Endothelial cell of umbilical vein (primary cell): ENCODE results near the gene TRPT1. TPM values are rescaled to one million over a fixed set of nuclear protein-coding genes. Genes with fewer than 3 reads are reported as not detected.

Source experiments
- BruUV-seq: library from RNA; stranded (reverse); fragments of 400-500 nt; replicated peaks from 2 replicates; lab custom pipeline; 2021; lab: Mats Ljungman, UMichigan
- CTCF ChIA-PET: fragments of 300-600, 350-600 bp; sonication (Branson Sonifier 250); formaldehyde crosslinking; loops from one replicate; lab custom pipeline; 2021; ENCODE audit warnings: antibody characterized with exemption, inconsistent platforms; lab: Charles Lee
- POLR2A ChIA-PET: fragments of 300-600, 350-600 bp; sonication (Branson Sonifier 250); formaldehyde crosslinking; loops from one replicate; lab custom pipeline; 2021; ENCODE audit warnings: antibody characterized with exemption, inconsistent platforms; lab: Charles Lee
- DNase-seq: peaks from one replicate; pipeline ENCODE4 v3.0.0-alpha.2; 2011; ENCODE audit warnings: low read depth, low spot score
- FAIRE-seq: peaks from 2 replicates; lab custom pipeline; 2011; peaks lifted over from hg19 to GRCh38; lab: Jason Lieb, UNC
- H2AFZ ChIP-seq: 2 replicates; pipeline ENCODE4 v1.6.0; 2012; ENCODE audit warnings: low read depth, low read length, control low read depth, inconsistent platforms
- H3K27ac ChIP-seq: 2 replicates; pipeline ENCODE4 v1.5.1; 2011; ENCODE audit warnings: low read depth, mild to moderate bottlenecking, control low read depth, low read length, moderate library complexity; ENCODE audit not compliant: insufficient read depth
- H3K27me3 ChIP-seq, 2 experiments: 2 replicates each; pipeline versions ENCODE4 v1.6.0 to v1.6.1; 2011; ENCODE audit warnings: low read length in 2 of 2, mixed read lengths in 1 of 2; ENCODE audit not compliant: control insufficient read depth in 2 of 2, insufficient read depth in 2 of 2
- H3K36me3 ChIP-seq, 2 experiments: 2 replicates in 1 of 2; 3 replicates in 1 of 2; pipeline ENCODE4 v1.5.1; 2011; ENCODE audit warnings: low read length in 2 of 2, mild to moderate bottlenecking in 1 of 2, moderate library complexity in 1 of 2; ENCODE audit not compliant: control insufficient read depth in 2 of 2, insufficient read depth in 2 of 2; ENCODE audit errors: extremely low read depth in 1 of 2
- H3K4me1 ChIP-seq: 3 replicates; pipeline ENCODE4 v1.5.1; 2011; ENCODE audit warnings: mild to moderate bottlenecking, low read length; ENCODE audit not compliant: control insufficient read depth, insufficient read depth; ENCODE audit errors: extremely low read depth
- H3K4me2 ChIP-seq: 2 replicates; pipeline ENCODE4 v1.6.1; 2011; ENCODE audit warnings: low read length, control low read depth, mixed read lengths; ENCODE audit not compliant: insufficient read depth
- H3K4me3 ChIP-seq, 3 experiments: fragments of 200-600 bp in 1 of 3; sonication (generic), shearing (Covaris generic) in 1 of 3; replicated peaks in 1 of 3; 2 replicates each; pipeline ENCODE4 v1.5.1; 2011 to 2016; ENCODE audit warnings: control low read depth in 3 of 3, low read length in 3 of 3, mild to moderate bottlenecking in 2 of 3, inconsistent platforms in 1 of 3, low read depth in 1 of 3, moderate library complexity in 1 of 3; ENCODE audit not compliant: insufficient read depth in 1 of 3
- H3K79me2 ChIP-seq: 2 replicates; pipeline ENCODE4 v1.6.0; 2012; ENCODE audit warnings: low read length, inconsistent platforms; ENCODE audit not compliant: control insufficient read depth, insufficient read depth
- H3K9ac ChIP-seq: replicated peaks from 2 replicates; pipeline ENCODE3; 2011; ENCODE audit warnings: low read length, control low read depth; ENCODE audit not compliant: insufficient read depth; ENCODE audit errors: extremely low read depth
- H3K9me1 ChIP-seq: replicated peaks from 3 replicates; pipeline ENCODE4 v1.6.0; 2011; ENCODE audit warnings: mild to moderate bottlenecking, low read length; ENCODE audit not compliant: control insufficient read depth, insufficient read depth; ENCODE audit errors: extremely low read depth
- H3K9me3 ChIP-seq: replicated peaks from 2 replicates; pipeline ENCODE4 v1.5.1; 2012; ENCODE audit warnings: low read length, inconsistent platforms; ENCODE audit not compliant: control insufficient read depth, insufficient read depth
- H4K20me1 ChIP-seq: replicated peaks from 2 replicates; pipeline ENCODE3; 2011; ENCODE audit warnings: mild to moderate bottlenecking, low read length; ENCODE audit not compliant: control insufficient read depth, insufficient read depth; ENCODE audit errors: extremely low read depth
- CTCF ChIP-seq, 2 donors: IDR thresholded peaks; 1 replicate in 1 of 2; 2 replicates in 1 of 2; pipeline ENCODE4 v1.5.1; 2011; ENCODE audit warnings: low read length in 2 of 2, mild to moderate bottlenecking in 2 of 2, moderate library complexity in 2 of 2, control low read depth in 1 of 2, inconsistent platforms in 1 of 2, low read depth in 1 of 2; ENCODE audit not compliant: insufficient read depth in 1 of 2; ENCODE audit errors: extremely low read depth in 1 of 2
- EZH2 ChIP-seq: IDR thresholded peaks from 2 replicates; pipeline ENCODE4 v1.6.1; 2012; ENCODE audit warnings: borderline replicate concordance, low read depth, mild to moderate bottlenecking, moderate library complexity, low read length, inconsistent platforms; ENCODE audit not compliant: severe bottlenecking
- FOS ChIP-seq: IDR thresholded peaks from 2 replicates; pipeline ENCODE4 v1.6.1; 2011; ENCODE audit warnings: mild to moderate bottlenecking, low read length, moderate library complexity, borderline replicate concordance; ENCODE audit not compliant: insufficient read depth
- GATA2 ChIP-seq: IDR thresholded peaks from 2 replicates; pipeline ENCODE4 v1.7.0; 2011; ENCODE audit warnings: low read depth, mild to moderate bottlenecking, moderate library complexity, mixed read lengths, low read length; ENCODE audit not compliant: insufficient read length, insufficient read depth
- JUN ChIP-seq: IDR thresholded peaks from 2 replicates; pipeline ENCODE4 v1.6.1; 2011; ENCODE audit warnings: borderline replicate concordance, low read depth; ENCODE audit not compliant: insufficient read length, insufficient read depth
- MAX ChIP-seq: IDR thresholded peaks from 2 replicates; pipeline ENCODE4 v1.6.1; 2011; ENCODE audit not compliant: insufficient read depth, insufficient read length
- MYC ChIP-seq: IDR thresholded peaks from one replicate; pipeline ENCODE4 v1.6.1; 2011; ENCODE audit warnings: mild to moderate bottlenecking, low read depth, low read length
- POLR2A ChIP-seq: IDR thresholded peaks from 2 replicates; pipeline ENCODE4 v1.6.1; 2012; ENCODE audit warnings: low read depth, mild to moderate bottlenecking, control low read depth, low read length
- POLR2AphosphoS5 ChIP-seq: IDR thresholded peaks from 2 replicates; pipeline ENCODE4 v1.6.1; 2012; ENCODE audit warnings: low read depth, mild to moderate bottlenecking, control low read depth, low read length, moderate library complexity; ENCODE audit not compliant: insufficient read depth
- dilution Hi-C: fragments of 300-500 bp; cut with MboI; formaldehyde crosslinking; loops from one replicate; pipeline ENCODE4 v1.15.0; 2019; ENCODE audit warnings: low sequenced_read_pairs; ENCODE audit not compliant: extremely low pct_ligation_motif_present
- intact Hi-C: fragments of 100-400 bp; cut with micrococcal nuclease; formaldehyde crosslinking; loops from one replicate; pipeline ENCODE4 v1.10.0; 2022
- polyA plus RNA-seq, 4 experiments: library from polyadenylated mRNA; depleted of rRNA in 3 of 4; stranded (reverse) in 3 of 4; unstranded in 1 of 4; fragments of >200 nt; gene quantifications; 2 replicates each; pipeline versions ENCODE4 v1.2.1 to v1.2.3, GENCODE V29; 2011 to 2012; ENCODE audit warnings: missing spikeins in 1 of 4
- total RNA-seq: library from RNA; stranded (reverse); gene quantifications from 2 replicates; pipeline ENCODE4 v1.2.3, GENCODE V29; 2021

The TRPT1 gene
- total and polyA plus RNA-seq, 2 donors (not counting 3 experiments of a cell fraction or from before 2014, with no cell fraction given), result 26.2 to 56.6 TPM

- no peak overlapping the region for H2AFZ ChIP-seq
- H3K9me1 ChIP-seq, result no peaks in the 10 kb centered on the region
- H3K79me2 ChIP-seq, result peaks cover 32% of the 10 kb centered on the region
- intact Hi-C loops, result no loop called here
- ChIA-PET CTCF (interaction anchor here (0.8 to 1.5 kb wide), 3 partner anchors 9 to 51 kb away, joined by 3 to 6 read pairs (median 4); partner anchors contain the start of gene ESRRA), POLR2A (interaction anchor here (0.9 kb wide), 1 partner anchor 14 kb away, joined by 3 read pairs; no protein-coding TSS in a partner anchor)
- BruUV-seq, result no TSS peak
- H3K36me3 ChIP-seq, result peaks cover 8 to 29% of the 10 kb centered on the region in 2 experiments
- no peak overlapping the region for H3K9ac ChIP-seq
- FAIRE-seq (no peak), DNase-seq (no peak)
- no peak overlapping the region for H3K4me2 ChIP-seq
- H3K9me3 ChIP-seq, result no peaks in the 10 kb centered on the region
- peaks cover 24% of the 10 kb centered on the region for H3K4me1 ChIP-seq
- no peak overlapping the region for H3K27ac ChIP-seq
- no peaks in the 10 kb centered on the region for H3K27me3 ChIP-seq
- dilution Hi-C loops, result no loop called here
- H3K4me3 ChIP-seq, result no peak overlapping the region
- TF ChIP-seq FOS, result no peak
- no peak for TF ChIP-seq MYC
- TF ChIP-seq MAX, result no peak
- no peak for TF ChIP-seq POLR2AphosphoS5
- no peak for TF ChIP-seq POLR2A
- TF ChIP-seq EZH2, result no peak
- TF ChIP-seq CTCF (IDR thresholded peaks at IDR 0.05; ENCODE audit: extremely low read depth in 1 of 2, insufficient read depth in 1 of 2, low read depth in 1 of 2, low read length in 2 of 2), result no peak
- no peak for TF ChIP-seq GATA2
- no peak for TF ChIP-seq JUN
- no peaks in the 10 kb centered on the region for H4K20me1 ChIP-seq
Observed at GRCh38 chr11:64254326-64254725, 28.3 kb upstream of the TRPT1 start.
